HepG2 (cell line): ENCODE data around the gene CCNB3. TPM values are rescaled to one million over a fixed set of nuclear protein-coding genes. Genes with fewer than 3 reads are reported as not detected.

Source experiments
- ATAC-seq: fragments of 200-7000 bp; cut with Tn5 transposase; 3 replicates; pipeline ENCODE4 v1.9.1; 2020; ENCODE audit warnings: mild to moderate bottlenecking, moderate library complexity
- BruUV-seq: library from RNA; stranded (reverse); fragments of 400-500 nt; replicated peaks from 2 replicates; lab custom pipeline; 2021; lab: Mats Ljungman, UMichigan
- CTCF ChIA-PET: fragments of 300-600 bp; formaldehyde crosslinking; extraction: SDS; loops from one replicate; lab custom pipeline; 2021; ENCODE audit warnings: low total read pairs, inconsistent platforms, low intra/inter-chr PET ratio; lab: Yijun Ruan, JAX
- POLR2A ChIA-PET: fragments of 350-600 bp; sonication (Branson Sonifier 250); formaldehyde crosslinking; loops from one replicate; lab custom pipeline; 2020; ENCODE audit warnings: antibody characterized with exemption, inconsistent platforms; lab: Yijun Ruan, JAX
- DNase-seq: peaks from one replicate; pipeline ENCODE4 v3.0.0-alpha.2; 2015; ENCODE audit warnings: low spot score
- FAIRE-seq: peaks from 3 replicates; lab custom pipeline; 2011; peaks lifted over from hg19 to GRCh38; lab: Jason Lieb, UNC
- H2AFZ ChIP-seq: one replicate; pipeline ENCODE4 v1.6.1; 2011; ENCODE audit warnings: low read length, inconsistent platforms
- H3K27ac ChIP-seq: fragments of 300-600 bp; 3 replicates; pipeline ENCODE4 v1.8.0; 2011; ENCODE audit warnings: mixed run types, mild to moderate bottlenecking, mixed read lengths, low read length, inconsistent platforms; ENCODE audit not compliant: insufficient read depth; ENCODE audit errors: extremely low read length
- H3K27me3 ChIP-seq, 2 experiments: fragments of 200-600 bp in 1 of 2; 2 replicates in 1 of 2; 3 replicates in 1 of 2; pipeline versions ENCODE4 v1.6.0 to v1.8.0; 2011; ENCODE audit warnings: low read length in 2 of 2, mild to moderate bottlenecking in 2 of 2, moderate library complexity in 2 of 2, inconsistent platforms in 1 of 2; ENCODE audit not compliant: insufficient read depth in 2 of 2, control insufficient read depth in 1 of 2
- H3K36me3 ChIP-seq, 2 experiments: fragments of 200-600 bp in 1 of 2; replicated peaks in 1 of 2; 2 replicates in 1 of 2; 3 replicates in 1 of 2; pipeline versions ENCODE4 v1.5.1 to v1.8.0; 2011; ENCODE audit warnings: low read length in 2 of 2, inconsistent platforms in 1 of 2; ENCODE audit not compliant: insufficient read depth in 2 of 2, control insufficient read depth in 1 of 2
- H3K4me1 ChIP-seq: 2 replicates; pipeline ENCODE4 v1.5.1; 2012; ENCODE audit warnings: low read length, inconsistent platforms; ENCODE audit not compliant: insufficient read depth
- H3K4me2 ChIP-seq: 2 replicates; pipeline ENCODE4 v1.6.0; 2011; ENCODE audit warnings: low read depth, low read length, inconsistent platforms
- H3K4me3 ChIP-seq, 3 experiments: fragments of 200-600 bp in 1 of 3; sonication (generic), shearing (Covaris generic) in 1 of 3; replicated peaks in 1 of 3; 2 replicates each; pipeline ENCODE4 v1.5.1; 2011 to 2016; ENCODE audit warnings: low read length in 3 of 3, inconsistent platforms in 2 of 3, low read depth in 2 of 3, mild to moderate bottlenecking in 2 of 3, control low read depth in 1 of 3, mixed read lengths in 1 of 3; ENCODE audit not compliant: insufficient read depth in 1 of 3
- H3K79me2 ChIP-seq: one replicate; pipeline ENCODE4 v1.6.1; 2011; ENCODE audit warnings: low read length, inconsistent platforms; ENCODE audit not compliant: insufficient read depth
- H3K9ac ChIP-seq: 2 replicates; pipeline ENCODE4 v1.6.0; 2011; ENCODE audit warnings: mild to moderate bottlenecking, low read depth, low read length, inconsistent platforms; ENCODE audit not compliant: insufficient read depth
- H3K9me3 ChIP-seq: 2 replicates; pipeline ENCODE4 v1.5.1; 2012; ENCODE audit warnings: mild to moderate bottlenecking, low read length
- H4K20me1 ChIP-seq: 2 replicates; pipeline ENCODE4 v1.6.0; 2011; ENCODE audit warnings: inconsistent platforms, mild to moderate bottlenecking, low read length, moderate library complexity; ENCODE audit not compliant: insufficient read depth
- BHLHE40 ChIP-seq: IDR thresholded peaks from 2 replicates; pipeline ENCODE4 v1.6.1; 2011; ENCODE audit warnings: low read length, improper control_type of control experiment
- EP300 ChIP-seq, 3 experiments: sonication (generic) in 1 of 3; formaldehyde crosslinking in 1 of 3; IDR thresholded peaks; 2 replicates each; pipeline versions ENCODE4 v1.5.1 to v1.6.1; 2011 to 2020; ENCODE audit warnings: low read depth in 2 of 3, low read length in 2 of 3, borderline replicate concordance in 1 of 3, improper control_type of control experiment in 1 of 3, mild to moderate bottlenecking in 1 of 3, missing genetic modification reagents in 1 of 3, moderate library complexity in 1 of 3
- FOXP1 ChIP-seq, 2 experiments: fragments of 450-650 bp in 1 of 2; IDR thresholded peaks; 2 replicates each; pipeline ENCODE4 v1.6.1; 2017 to 2018; ENCODE audit warnings: antibody characterized with exemption in 1 of 2
- GABPA ChIP-seq, 2 experiments: IDR thresholded peaks; 2 replicates each; pipeline ENCODE4 v1.6.1; 2011 to 2016; ENCODE audit warnings: low read depth in 2 of 2, low read length in 1 of 2, missing biosample characterization in 1 of 2, missing genetic modification characterization in 1 of 2
- HIC2 ChIP-seq: sonication (generic); formaldehyde crosslinking; IDR thresholded peaks from 2 replicates; pipeline ENCODE4 v1.9.0; 2022; ENCODE audit warnings: low read depth, missing genetic modification reagents
- LCORL ChIP-seq, 2 experiments: fragments of 450-650 bp in 1 of 2; sonication (generic) in 1 of 2; formaldehyde crosslinking in 1 of 2; IDR thresholded peaks; 2 replicates each; pipeline versions ENCODE4 v1.5.0 to v1.6.1; 2017 to 2020; ENCODE audit warnings: antibody characterized with exemption in 1 of 2, missing genetic modification reagents in 1 of 2
- MTERF4 ChIP-seq: sonication (generic); formaldehyde crosslinking; IDR thresholded peaks from 2 replicates; pipeline ENCODE4 v1.8.0; 2023; ENCODE audit warnings: mild to moderate bottlenecking, missing genetic modification reagents
- MTF2 ChIP-seq: sonication (generic); formaldehyde crosslinking; IDR thresholded peaks from 2 replicates; pipeline ENCODE4 v1.5.0; 2020; ENCODE audit warnings: missing genetic modification reagents, borderline replicate concordance
- PAXIP1 ChIP-seq: sonication (generic); formaldehyde crosslinking; conservative IDR thresholded peaks from 2 replicates; pipeline ENCODE4 v1.4.0; 2020; ENCODE audit warnings: mild to moderate bottlenecking, missing genetic modification reagents, moderate library complexity
- REL ChIP-seq: sonication (generic); formaldehyde crosslinking; conservative IDR thresholded peaks from 2 replicates; pipeline ENCODE4 v1.8.0; 2022; ENCODE audit warnings: mild to moderate bottlenecking, missing genetic modification reagents, moderate library complexity
- SIN3B ChIP-seq: fragments of 150-350 bp; IDR thresholded peaks from 2 replicates; pipeline ENCODE4 v1.6.1; 2014; ENCODE audit warnings: low read length
- SOX13 ChIP-seq, 3 experiments: fragments of 450-650 bp in 1 of 3; sonication (generic) in 1 of 3; formaldehyde crosslinking in 1 of 3; IDR thresholded peaks in 2 of 3; conservative IDR thresholded peaks in 1 of 3; 2 replicates each; pipeline versions ENCODE4 v1.5.0 to v1.6.1; 2016 to 2020; ENCODE audit warnings: antibody characterized with exemption in 1 of 3, mild to moderate bottlenecking in 1 of 3, missing compliant biosample characterization in 1 of 3, missing genetic modification reagents in 1 of 3, moderate library complexity in 1 of 3
- ZNF12 ChIP-seq: sonication (generic); formaldehyde crosslinking; IDR thresholded peaks from 2 replicates; pipeline ENCODE4 v1.5.0; 2020; ENCODE audit warnings: missing genetic modification reagents
- ZNF354B ChIP-seq: sonication (generic); formaldehyde crosslinking; IDR thresholded peaks from 2 replicates; pipeline ENCODE4 v1.8.0; 2022; ENCODE audit warnings: mild to moderate bottlenecking, missing genetic modification reagents
- ZNF605 ChIP-seq: sonication (generic); formaldehyde crosslinking; IDR thresholded peaks from 2 replicates; pipeline ENCODE4 v1.8.0; 2022; ENCODE audit warnings: mild to moderate bottlenecking, missing genetic modification reagents
- ZNF619 ChIP-seq: sonication (generic); formaldehyde crosslinking; IDR thresholded peaks from 2 replicates; pipeline ENCODE4 v1.4.0; 2020; ENCODE audit warnings: mild to moderate bottlenecking, missing genetic modification reagents
- WGBS: methylation state at CpG from one replicate; pipeline ENCODE4 v1.1.6; 2017; ENCODE audit warnings: low lambda C conversion rate; 5-methylcytosine and 5-hydroxymethylcytosine counted together
- in situ Hi-C: cut with HindIII; loops from 2 replicates; pipeline ENCODE4 v1.10.0; 2017; ENCODE audit warnings: low pct_unique_long_range_greater_than_20kb; ENCODE audit not compliant: extremely low pct_ligation_motif_present
- intact Hi-C: fragments of 100-400 bp; cut with micrococcal nuclease; formaldehyde crosslinking; loops from one replicate; pipeline ENCODE4 v1.10.0; 2022; ENCODE audit not compliant: unreplicated experiment
- polyA plus RNA-seq, 8 experiments: library from polyadenylated mRNA; depleted of rRNA in 3 of 8; stranded (reverse) in 7 of 8; unstranded in 1 of 8; fragments of >200 nt; fragmentation: Illumina TruSeq in 4 of 8; extraction: Trizol in 4 of 8; gene quantifications; 2 replicates each; pipeline versions ENCODE4 v1.2.1 to v1.2.3, GENCODE V29; 2011 to 2016; ENCODE audit warnings: low read depth in 4 of 8, missing spikeins in 1 of 8, mixed read lengths in 1 of 8; ENCODE audit not compliant: insufficient read depth in 1 of 8
- total RNA-seq, 5 experiments: library from RNA; depleted of rRNA; stranded (reverse); fragments of >200 nt; fragmentation: Illumina TruSeq; extraction: Trizol; gene quantifications; 2 replicates each; pipeline ENCODE4 v1.2.3, GENCODE V29; 2016; ENCODE audit warnings: low read depth in 1 of 5

CCNB3 gene
- total and polyA plus RNA-seq, 2 of the 13 experiments (the other 11 are each of a cell fraction or from before 2014, with no cell fraction given) = 0.04 to 0.07 TPM

- DNase-seq = peak; percentile 10
- Histone ChIP-seq H3K4me2 (no peak overlapping the region), H3K79me2 (no peaks in the 10 kb centered on the region), H3K4me1 (peaks cover 17% of the 10 kb centered on the region), H3K36me3 (peaks cover 9 to 40% of the 10 kb centered on the region in 2 experiments; a peak in 3 of 5 replicates), H3K27ac (no peak overlapping the region), H3K27me3 (no peaks in the 10 kb centered on the region), H3K9ac (no peak overlapping the region), H3K9me3 (no peaks in the 10 kb centered on the region), H2AFZ (no peak overlapping the region), H3K4me3 (no peak overlapping the region), H4K20me1 (no peaks in the 10 kb centered on the region)
- CTCF ChIA-PET = no interaction called here
- ATAC-seq = peak; percentile 68
- intact Hi-C loops = no loop called here
- 39% methylated on average over 4 of the region's 5 CpGs for WGBS
- in situ Hi-C loops = no loop called here
- no TSS peak for BruUV-seq
- POLR2A ChIA-PET = no interaction called here
- FAIRE-seq = peak; percentile 94
- TF ChIP-seq MTF2 (CRISPR knock-in tag) (no peak), ZNF605 (CRISPR knock-in tag) (no peak), ZNF619 (CRISPR knock-in tag) (no peak), LCORL (IDR thresholded peaks at IDR 0.05) (no peak), LCORL (CRISPR knock-in tag; IDR thresholded peaks at IDR 0.05) (0 out of 2 replicates have a peak, but pooled peaks have one; percentile 19), ZNF354B (CRISPR knock-in tag) (no peak), BHLHE40 (no peak), EP300 (IDR thresholded peaks at IDR 0.05; ENCODE audit: low read depth in 2 of 2, low read length in 2 of 2) (0 out of 4 replicates have a peak, but pooled peaks of 1 of the 2 experiments have one; percentile 9), EP300 (CRISPR knock-in tag; IDR thresholded peaks at IDR 0.05; ENCODE audit: borderline replicate concordance) (no peak), MTERF4 (no peak), HIC2 (CRISPR knock-in tag) (no peak), FOXP1 (IDR thresholded peaks at IDR 0.05) (no peak), FOXP1 (CRISPR knock-in tag; IDR thresholded peaks at IDR 0.05) (peak; percentile 60; the same call in 1 of the 2 replicates), GABPA (IDR thresholded peaks at IDR 0.05; ENCODE audit: low read depth, low read length) (no peak), GABPA (CRISPR knock-in tag; IDR thresholded peaks at IDR 0.05; ENCODE audit: low read depth) (no peak), PAXIP1 (CRISPR knock-in tag) (peak; percentile 47; the same call in 1 of the 2 replicates), REL (CRISPR knock-in tag) (no peak), SIN3B (no peak), ZNF12 (CRISPR knock-in tag) (no peak), SOX13 (IDR thresholded peaks at IDR 0.05) (0 out of 2 replicates have a peak, but pooled peaks have one; percentile 26), SOX13 (CRISPR knock-in tag; conservative IDR thresholded peaks at IDR 0.05 in 1 of 2, IDR thresholded peaks at IDR 0.05 in 1 of 2) (peak in 1 of 2 experiments; percentile 71; a peak in 2 of 4 replicates)
Observed at GRCh38 chrX:50381729-50382415, 177.3 kb downstream of the CCNB3 start.
